Stimulated activated CD4-positive, alpha-beta T cell treated with anti-CD3 and anti-CD28 coated beads, TNF-alpha, amount 100 ng/mL, for 4 hours (primary cell): ENCODE data around the gene FIZ1.

Source experiments
- DNase-seq, 3 experiments: peaks; one replicate each; pipeline ENCODE4 v3.0.0-alpha.2; 2020; ENCODE audit warnings: low read depth in 3 of 3

FIZ1 gene

DNA sequence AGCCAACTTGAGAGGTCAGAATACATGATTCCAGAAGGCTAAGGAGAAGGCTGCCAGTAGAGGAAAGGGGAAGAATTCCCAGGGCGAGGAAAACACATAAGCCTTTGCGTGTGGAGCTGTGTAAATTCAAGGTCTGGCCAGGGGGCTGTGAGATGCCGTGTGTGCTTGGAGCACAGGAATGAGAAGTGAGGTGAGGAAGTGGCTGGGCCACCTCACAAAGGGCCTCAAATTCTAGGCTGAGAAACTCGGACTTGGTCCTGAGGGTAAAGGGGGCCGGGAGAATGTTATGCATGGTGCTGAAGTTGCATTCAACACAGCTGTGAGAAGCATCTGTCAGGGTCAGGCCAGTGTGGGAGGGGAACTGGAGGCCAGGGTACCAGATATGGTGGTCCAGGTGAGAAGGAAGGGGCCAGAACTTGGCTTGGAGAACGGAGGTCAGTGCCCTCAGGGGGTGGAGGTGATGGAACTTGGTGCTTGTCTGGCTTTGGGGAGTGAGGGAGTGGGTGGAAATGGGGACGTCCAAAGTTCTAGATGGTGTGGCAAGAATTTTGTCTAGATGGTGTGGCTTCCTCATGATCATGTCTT is 36.6 kb upstream of the FIZ1 start:
- DNase-seq: no peak

DNA sequence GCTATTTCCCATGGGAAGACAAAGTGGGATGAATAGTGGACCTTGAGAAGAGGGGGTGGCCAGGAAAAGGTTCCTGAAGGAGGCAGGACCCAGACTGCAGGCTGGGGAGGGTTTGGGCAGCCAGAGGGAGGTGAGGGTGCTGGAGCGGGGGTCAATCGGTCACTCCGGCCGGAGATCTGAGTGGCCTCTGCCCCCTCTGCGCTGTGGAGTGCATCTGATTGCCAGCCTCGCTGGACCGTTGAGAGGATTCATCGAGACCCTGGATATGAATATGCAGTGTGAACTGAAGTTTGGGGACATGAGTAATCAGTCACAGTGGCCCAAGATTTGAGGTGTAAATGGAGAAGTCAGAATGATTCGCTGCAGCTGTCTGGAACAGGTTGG is 36.0 kb upstream of the FIZ1 start:
- no peak for DNase-seq

DNA sequence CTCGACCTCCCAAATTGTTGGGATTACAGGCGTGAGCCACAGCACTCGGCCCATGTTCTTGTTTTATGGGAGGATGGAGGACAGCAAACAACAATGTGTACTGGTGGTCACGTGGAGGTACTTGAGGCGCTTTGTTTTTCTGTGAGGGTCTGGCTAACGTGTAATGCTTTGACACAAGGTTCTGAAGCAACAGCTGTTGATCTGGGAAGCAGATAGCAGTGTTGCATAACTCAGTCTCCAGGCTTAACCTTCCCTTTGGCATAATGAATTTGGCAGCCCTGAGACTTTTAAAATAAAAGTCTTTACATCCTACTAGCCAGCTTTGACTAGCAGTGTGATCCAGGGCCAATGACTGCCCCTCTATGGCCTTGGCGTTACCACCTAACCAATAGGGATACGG is 34.5 kb upstream of the FIZ1 start:
- no peak for DNase-seq

DNA sequence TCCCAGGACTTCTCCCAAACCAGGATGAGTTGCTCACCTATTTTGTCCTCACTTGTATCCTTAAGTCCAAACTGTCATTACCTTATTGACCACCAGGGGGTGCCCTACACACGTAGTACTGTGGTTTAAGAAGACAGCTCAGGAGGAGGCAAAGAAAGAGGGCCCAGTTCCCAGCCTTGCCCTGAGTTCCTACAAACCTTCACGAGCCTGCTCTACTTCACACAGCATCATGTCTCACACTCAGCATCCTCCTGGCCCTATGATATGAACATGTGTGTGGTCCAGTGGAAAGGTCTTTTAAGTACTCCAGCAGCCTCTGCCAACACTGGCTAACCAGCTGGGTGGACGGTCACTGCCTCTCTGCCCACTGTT is 33.1 kb upstream of the FIZ1 start:
- DNase-seq: peak in 2 of 3 experiments; percentile 48 to 91

DNA sequence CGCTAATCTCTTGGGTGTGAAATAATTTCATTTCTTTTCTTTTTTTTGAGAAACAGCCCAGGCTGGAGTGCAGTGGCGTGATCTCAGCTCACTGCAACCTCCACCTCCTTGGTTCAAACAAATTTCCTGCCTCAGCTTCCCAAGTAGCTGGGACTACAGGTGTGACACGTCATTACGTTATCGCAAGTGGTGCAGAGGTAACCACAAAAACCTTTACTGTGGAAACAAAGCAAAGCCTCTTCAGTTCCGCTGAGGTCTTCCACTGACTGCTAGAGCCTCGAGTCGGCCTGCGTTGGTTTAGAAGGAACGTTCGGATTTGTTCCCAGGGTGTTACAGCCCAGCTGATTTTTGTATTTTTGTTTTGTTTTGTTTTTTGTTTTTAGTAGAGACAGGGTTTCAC is 27.0 kb upstream of the FIZ1 start:
- DNase-seq: peak in 1 of 3 experiments; percentile 41

DNA sequence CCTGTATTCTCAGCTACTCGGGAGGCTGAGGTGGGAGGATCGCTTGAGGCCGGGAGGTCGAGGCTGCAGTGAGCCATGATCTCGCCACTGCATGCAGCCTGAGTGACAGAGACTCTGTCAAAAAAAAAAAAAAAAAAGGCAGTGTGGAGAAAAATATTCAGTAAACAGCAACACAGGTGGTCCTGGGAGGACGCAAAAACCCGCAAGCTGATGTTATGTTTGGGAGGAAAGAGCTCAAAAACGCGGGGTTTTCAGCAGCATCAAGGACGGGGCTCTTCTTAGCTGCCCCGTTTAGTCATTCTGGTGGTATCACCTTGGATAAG is 25.6 kb upstream of the FIZ1 start:
- no peak for DNase-seq

DNA sequence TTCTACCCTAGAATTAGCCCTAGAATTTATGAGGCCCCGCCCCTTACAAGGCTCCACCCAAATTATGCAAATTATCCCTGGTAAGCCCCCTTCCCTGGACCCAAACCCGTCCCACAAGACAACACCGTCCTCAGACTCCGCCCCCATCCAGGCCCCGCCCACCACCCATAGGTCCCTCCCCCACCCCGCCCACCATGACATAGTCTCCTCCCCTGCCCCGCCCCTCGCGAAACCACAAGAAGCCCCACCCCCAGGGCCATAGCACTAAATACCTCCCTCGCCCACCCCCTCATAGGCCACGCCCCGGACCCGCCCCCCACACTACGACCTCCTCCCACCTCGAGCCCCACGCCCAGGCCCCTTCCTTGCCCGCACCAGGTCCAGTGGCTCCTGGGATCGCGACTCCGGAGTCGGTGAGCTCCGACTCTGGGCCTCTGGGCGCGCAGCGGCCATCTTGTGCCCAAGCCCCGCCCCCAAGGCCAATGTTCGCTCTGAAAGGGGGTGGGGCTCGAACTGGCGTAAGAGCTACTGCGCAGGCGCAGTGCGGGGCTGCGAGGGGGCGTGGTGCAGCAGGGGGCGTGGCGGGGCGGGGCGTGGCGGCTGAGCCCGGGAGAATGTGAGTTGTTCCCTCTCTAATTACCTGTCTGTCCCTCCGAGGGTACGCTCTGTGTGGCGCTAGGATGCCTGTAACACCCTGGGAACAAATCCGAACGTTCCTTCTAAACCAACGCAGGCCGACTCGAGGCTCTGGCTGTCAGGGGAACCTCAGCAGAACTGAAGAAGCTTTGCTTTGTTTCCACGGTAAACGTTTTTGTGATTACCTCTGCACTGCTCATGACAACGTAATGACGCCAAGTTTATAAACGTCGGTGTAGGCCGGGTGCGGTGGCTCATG is 25.0 kb upstream of the FIZ1 start, which contains the start of gene ZNF784:
Gene ZNF784, minus strand, starts transcription at position 458 of the 895 bp plus-strand sequence. Its CDS starts 5 bp downstream, at position 453.
- peak; percentile 87 to 95 (median 94) for DNase-seq

DNA sequence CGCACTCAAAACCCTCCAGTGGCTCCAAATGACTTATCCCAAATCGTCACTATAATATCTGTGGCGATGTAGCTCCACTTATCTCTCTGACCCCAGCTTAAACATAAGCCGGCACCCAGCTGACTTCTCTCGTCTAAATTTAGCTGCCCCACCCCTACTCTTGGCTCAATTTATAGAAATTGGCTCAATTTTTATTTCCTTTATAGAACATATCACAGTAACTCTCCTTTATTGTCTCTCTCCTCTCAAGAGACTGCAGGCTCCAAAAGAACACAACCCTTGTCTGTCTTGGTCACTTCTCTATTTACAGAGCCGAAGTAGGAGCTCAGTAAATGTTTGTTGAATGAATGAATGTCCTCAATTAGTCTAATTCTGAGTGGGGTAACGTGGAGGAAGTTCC is 24.2 kb upstream of the FIZ1 start:
- no peak for DNase-seq

DNA sequence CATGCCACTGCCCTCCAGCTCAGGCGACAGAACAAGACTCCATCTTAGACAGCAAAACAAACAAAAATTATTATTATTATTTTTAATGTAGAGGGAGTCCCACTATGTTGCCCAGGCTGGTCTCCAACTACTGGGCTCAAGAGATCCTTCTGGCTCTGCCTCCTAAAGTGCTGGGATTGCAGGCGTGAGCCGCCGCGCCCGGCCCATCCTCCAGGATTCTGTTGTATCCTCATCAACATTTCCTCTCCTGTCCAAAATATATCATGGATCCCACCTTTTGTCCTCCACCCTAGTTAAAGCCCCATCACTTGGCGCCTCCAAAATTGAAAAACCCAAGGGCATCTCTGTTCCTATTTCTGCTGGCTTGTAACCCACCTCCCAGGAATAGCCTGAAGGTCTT is 23.8 kb upstream of the FIZ1 start:
- no peak for DNase-seq

DNA sequence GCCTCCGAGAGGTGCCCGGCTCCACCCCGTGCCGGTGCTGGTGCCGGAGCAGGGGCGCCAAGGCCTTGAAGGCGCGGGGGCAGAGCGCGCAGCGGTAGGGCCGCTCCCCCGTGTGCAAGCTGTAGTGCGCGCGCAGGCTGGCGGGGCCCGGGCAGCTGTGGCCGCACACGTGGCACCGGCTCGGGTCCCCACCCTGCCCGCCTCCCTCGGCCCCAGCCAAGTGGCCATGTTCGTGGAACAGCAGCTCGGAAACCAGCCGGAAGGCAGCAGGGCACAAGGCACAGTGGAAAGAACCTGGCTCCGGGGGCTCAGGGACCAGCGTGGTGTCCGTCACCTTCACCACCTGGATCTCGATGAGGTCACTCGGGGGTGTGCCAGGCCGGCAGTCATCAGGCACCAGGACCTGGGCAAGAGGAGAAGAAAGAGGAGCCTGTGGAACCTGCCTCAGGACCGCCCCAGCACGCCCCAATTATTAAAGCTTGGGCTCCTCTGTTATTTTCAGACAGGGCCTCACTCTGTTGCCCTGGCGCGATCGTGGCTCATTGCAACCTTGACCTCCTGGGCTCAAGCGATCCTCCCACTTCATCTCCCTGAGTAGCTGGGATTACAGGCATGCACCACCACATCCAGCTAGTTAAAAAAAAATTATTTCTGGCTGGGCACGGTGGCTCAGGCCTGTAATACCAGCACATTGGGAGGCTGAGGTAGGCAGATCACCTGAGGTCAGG is 23.1 kb upstream of the FIZ1 start:
- no peak for DNase-seq

DNA sequence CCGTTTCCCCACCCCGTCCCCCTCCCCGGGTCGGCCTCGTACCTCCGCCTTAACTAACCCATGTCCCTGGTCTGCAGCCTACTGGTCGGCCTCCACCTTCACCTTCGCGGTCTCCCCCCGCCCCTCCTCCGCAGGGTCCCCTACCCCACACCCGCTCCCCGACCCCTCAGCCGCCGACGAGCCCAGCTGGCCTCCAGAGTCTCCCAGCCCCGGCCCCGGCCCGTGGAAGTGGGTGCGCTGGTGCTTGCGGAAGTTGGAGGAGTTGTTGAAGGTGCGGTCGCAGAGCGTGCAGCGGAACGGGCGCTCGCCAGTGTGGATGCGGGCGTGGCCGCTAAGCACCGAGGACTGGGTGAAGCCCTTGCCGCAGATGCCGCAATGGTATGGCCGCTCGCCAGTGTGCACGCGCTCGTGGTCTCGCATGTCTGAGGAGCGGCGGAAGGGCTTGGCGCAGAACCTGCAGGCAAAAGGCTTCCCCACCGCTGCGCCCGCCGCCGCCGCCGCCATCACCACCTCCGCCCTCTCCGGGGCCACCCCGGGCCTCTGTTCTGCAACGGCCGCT is 22.4 kb upstream of the FIZ1 start:
- DNase-seq: no peak

DNA sequence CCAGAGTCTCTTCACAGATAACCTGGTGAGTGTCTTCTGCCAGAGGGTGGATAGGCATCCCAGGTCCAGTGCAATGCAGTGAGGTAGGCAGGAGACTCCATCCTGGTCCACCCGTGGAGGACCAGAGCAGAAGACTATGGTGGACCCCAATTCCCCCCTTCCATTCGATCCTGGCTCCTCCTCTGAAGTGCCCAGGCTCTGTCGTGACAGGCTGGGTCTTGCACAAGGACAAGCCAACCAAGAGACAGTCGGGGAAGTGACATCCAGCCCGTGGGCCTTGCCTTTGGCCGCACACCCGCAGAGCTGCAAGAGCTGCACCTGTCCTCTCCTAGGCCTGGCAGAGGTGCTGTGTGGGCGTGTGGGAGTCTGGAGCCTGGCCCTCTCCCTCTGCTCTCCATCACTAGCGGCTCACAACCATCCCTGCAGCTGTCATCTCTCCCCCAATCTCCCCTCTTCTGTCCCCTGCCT is 21.9 kb upstream of the FIZ1 start:
- no peak for DNase-seq

DNA sequence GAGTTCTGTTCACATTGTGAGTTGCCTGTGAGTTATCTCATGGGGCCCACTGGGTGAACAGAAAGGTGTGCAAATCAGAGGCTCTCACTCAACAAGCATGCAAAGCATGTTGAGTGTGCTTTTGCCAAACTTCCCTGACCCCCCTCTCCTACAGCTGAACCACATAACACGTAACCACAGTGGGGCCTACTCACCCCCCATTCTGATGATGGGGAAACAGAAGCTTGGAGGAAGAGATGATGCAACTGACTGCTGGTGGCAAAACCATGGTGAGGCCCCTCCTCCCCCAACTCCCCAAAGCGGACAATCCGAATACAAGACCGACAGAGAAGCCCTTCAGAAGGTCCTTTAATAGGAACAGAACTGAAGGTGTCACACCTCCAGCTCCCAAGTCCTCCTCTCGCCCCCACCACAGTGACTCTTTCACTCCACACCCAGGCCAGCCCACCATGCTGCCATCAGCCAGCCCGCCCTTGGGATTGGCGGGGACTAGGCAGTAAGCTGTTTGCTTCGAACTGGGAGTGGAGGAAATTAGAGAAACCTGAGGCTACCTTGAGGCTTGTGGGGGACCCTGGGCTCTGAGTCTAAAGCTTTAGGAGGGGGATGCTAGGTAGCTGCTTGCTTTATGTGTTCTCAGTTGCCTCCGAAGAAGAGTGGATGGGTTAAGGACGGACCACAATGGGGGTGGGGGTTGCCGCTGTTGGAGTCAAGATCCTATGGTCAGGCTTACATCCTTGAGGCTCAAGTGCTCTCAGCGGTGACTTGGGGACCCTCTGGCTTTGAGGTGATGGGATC is 21.3 kb upstream of the FIZ1 start:
- DNase-seq: no peak

DNA sequence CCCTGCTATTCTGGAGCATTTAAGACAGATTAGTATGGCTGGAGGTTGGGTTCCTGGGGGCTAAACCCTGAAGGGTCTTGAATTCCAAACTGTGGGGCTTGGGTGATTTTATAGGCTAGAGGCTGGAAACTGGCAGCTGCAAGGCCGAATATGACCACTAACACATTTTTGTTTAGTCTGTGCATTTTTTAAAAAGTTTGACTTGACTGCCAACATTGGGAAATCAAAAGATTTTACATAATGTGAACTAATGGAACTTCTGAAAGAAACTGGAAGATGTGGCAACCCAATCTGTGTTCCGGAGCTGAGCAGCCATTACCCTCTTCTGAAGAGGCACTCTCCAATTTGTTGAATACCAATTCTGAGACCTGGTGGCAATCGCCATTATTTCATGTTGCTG is 20.0 kb upstream of the FIZ1 start:
- DNase-seq: no peak

DNA sequence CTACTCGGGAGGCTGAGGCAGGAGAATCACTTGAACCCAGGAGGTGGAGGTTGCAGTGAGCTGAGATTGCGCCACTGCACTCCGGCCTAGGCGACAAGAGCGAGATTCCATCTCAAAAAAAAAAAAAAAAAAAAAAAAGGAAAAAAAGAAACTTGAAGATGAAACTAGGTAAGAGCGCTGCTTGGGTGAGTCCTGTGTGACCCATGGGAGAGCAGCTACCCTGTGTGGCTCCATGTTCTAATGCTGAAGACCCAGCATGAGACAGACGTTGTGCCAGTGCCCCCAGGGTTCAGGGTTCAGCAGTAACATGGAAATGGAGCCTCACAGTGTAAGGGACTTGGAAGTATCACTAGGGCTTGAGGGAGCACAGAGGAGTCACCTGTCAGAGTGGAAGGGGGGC is 19.1 kb upstream of the FIZ1 start:
- DNase-seq: no peak

DNA sequence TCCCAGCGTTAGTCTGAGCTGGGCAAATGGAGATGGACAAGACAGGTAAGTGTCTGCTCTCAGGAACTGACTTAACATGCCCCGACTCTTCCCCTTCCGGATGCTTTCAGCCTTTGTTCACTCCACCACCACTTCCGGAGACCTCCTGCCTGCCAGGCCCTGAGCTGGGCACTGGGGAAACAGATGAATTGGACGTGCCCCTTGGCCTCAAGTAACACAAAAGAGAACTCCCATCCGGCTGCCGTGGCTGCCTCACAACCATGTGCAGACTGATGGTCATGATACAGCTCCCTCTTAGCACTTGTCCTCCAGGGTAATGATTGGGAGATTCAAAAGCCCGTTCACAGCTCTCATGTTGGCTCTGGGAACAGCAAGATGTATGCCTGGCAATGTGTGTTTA is 18.1 kb upstream of the FIZ1 start:
- DNase-seq: no peak

DNA sequence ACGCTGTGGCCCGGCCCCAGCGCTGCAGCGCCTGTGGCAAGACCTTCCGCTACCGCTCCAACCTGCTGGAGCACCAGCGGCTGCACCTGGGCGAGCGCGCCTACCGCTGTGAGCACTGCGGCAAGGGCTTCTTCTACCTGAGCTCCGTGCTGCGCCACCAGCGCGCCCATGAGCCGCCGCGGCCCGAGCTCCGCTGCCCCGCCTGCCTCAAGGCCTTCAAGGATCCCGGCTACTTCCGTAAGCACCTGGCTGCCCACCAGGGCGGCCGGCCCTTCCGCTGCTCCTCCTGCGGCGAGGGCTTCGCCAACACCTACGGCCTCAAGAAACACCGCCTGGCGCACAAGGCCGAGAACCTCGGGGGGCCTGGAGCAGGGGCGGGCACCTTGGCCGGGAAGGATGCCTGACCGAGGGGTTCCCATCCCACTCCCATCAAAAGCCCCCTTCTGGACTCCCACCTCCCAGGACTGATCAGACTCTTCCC is 17.1 kb upstream of the FIZ1 start:
- DNase-seq: no peak

DNA sequence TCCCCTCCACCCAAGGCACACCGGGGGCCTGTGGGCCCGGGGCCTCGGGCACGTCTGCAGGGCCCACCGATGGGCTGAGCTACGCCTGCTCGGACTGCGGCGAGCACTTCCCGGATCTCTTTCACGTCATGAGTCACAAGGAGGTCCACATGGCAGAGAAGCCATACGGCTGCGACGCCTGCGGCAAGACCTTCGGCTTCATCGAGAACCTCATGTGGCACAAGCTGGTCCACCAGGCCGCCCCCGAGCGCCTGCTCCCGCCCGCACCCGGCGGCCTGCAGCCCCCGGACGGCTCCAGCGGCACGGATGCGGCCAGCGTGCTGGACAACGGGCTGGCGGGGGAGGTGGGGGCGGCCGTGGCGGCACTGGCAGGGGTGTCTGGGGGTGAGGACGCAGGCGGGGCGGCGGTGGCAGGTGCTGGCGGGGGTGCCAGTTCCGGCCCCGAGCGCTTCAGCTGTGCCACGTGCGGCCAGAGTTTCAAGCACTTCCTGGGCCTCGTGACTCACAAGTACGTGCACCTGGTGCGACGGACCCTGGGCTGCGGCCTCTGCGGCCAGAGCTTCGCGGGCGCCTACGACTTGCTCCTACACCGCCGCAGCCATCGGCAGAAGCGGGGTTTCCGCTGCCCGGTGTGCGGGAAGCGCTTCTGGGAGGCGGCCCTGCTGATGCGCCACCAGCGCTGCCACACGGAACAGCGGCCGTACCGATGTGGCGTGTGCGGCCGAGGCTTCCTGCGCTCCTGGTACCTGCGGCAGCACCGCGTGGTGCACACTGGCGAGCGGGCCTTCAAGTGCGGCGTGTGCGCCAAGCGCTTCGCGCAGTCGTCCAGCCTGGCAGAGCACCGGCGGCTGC is 16.5 kb upstream of the FIZ1 start:
- no peak for DNase-seq

DNA sequence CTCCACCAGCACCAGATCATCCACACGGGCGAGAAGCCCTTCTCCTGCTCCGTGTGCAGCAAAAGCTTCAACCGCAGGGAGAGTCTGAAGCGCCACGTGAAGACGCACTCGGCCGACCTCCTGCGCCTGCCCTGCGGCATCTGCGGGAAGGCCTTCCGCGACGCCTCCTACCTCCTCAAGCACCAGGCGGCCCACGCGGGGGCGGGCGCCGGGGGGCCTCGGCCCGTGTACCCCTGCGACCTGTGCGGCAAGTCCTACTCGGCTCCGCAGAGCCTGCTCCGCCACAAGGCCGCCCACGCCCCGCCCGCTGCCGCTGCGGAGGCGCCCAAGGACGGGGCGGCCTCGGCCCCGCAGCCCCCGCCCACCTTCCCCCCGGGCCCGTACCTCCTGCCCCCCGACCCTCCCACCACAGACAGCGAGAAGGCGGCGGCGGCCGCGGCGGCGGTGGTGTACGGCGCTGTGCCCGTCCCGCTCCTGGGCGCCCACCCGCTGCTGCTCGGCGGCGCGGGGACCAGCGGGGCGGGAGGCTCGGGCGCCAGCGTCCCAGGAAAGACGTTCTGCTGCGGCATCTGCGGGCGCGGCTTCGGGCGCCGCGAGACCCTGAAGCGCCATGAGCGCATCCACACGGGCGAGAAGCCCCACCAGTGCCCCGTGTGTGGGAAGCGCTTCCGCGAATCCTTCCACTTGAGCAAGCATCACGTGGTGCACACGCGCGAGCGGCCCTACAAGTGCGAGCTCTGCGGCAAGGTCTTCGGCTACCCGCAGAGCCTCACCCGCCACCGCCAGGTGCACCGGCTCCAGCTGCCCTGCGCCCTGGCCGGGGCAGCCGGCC is 15.6 kb upstream of the FIZ1 start:
- DNase-seq: no peak
